Activated CD4-positive, alpha-beta T cell treated with anti-CD3 and anti-CD28 coated beads for 1 hour (primary cell): ENCODE measurements around the gene PCNX2.
"Not testable (repeated sequence)": the region's sequence is repeated elsewhere in the genome, so short reads cannot be mapped to it uniquely, and the experiment has no call there.

Experiments
- DNase-seq: peaks from one replicate; pipeline ENCODE4 v3.0.0-alpha.2; 2020

The PCNX2 gene

GRCh38 chr1:233094691-233095090 lies 200.8 kb downstream of the PCNX2 start:
- DNase-seq = no peak

- no peak for DNase-seq
Observed at GRCh38 chr1:233094269-233094668, 201.3 kb downstream of the PCNX2 start.

- no peak for DNase-seq
Observed at GRCh38 chr1:233090746-233091494, 204.6 kb downstream of the PCNX2 start.

GRCh38 chr1:233089251-233089650 lies 206.3 kb downstream of the PCNX2 start:
- no peak for DNase-seq

GRCh38 chr1:233088613-233089012 lies 206.9 kb downstream of the PCNX2 start:
- DNase-seq = no peak

- DNase-seq = no peak
Observed at GRCh38 chr1:233086961-233087881, 208.3 kb downstream of the PCNX2 start.

- no peak for DNase-seq
Observed at GRCh38 chr1:233085566-233085965, 210.0 kb downstream of the PCNX2 start.

GRCh38 chr1:233082778-233083550 lies 212.6 kb downstream of the PCNX2 start:
- DNase-seq = no peak

- no peak for DNase-seq
Observed at GRCh38 chr1:233081735-233082134, 213.8 kb downstream of the PCNX2 start.

- not testable (repeated sequence) for DNase-seq
Observed at GRCh38 chr1:233080827-233081226, 214.7 kb downstream of the PCNX2 start.

- no peak for DNase-seq
Observed at GRCh38 chr1:233080286-233080685, 215.2 kb downstream of the PCNX2 start.

GRCh38 chr1:233079574-233079973 lies 216.0 kb downstream of the PCNX2 start:
- DNase-seq = no peak

- DNase-seq = no peak
Observed at GRCh38 chr1:233078396-233078795, 217.1 kb downstream of the PCNX2 start.

GRCh38 chr1:233075915-233076295 lies 219.6 kb downstream of the PCNX2 start:
- DNase-seq = no peak

GRCh38 chr1:233066087-233066486 lies 229.4 kb downstream of the PCNX2 start:
- no peak for DNase-seq

GRCh38 chr1:233065685-233066084 lies 229.8 kb downstream of the PCNX2 start:
- no peak for DNase-seq

- DNase-seq = no peak
Observed at GRCh38 chr1:233064988-233065387, 230.5 kb downstream of the PCNX2 start.

GRCh38 chr1:233063462-233063861 lies 232.1 kb downstream of the PCNX2 start:
- DNase-seq = no peak

GRCh38 chr1:233061265-233061664 lies 234.3 kb downstream of the PCNX2 start:
- no peak for DNase-seq

GRCh38 chr1:233060461-233060994 lies 235.0 kb downstream of the PCNX2 start:
- no peak for DNase-seq

GRCh38 chr1:233057836-233058235 lies 237.7 kb downstream of the PCNX2 start:
- DNase-seq = no peak

GRCh38 chr1:233055879-233056641 lies 239.5 kb downstream of the PCNX2 start:
- no peak for DNase-seq
